Left cardiac atrium (tissue), 4 donors: ENCODE data around the gene ASRGL1. TPM values are rescaled to one million over a fixed set of nuclear protein-coding genes. Genes with fewer than 3 reads are reported as not detected.

Experiments
- ATAC-seq, 2 donors: fragments of 200-7000 bp; cut with Tn5 transposase; one replicate each; pipeline ENCODE4 v1.9.1; 2020; ENCODE audit warnings: mild to moderate bottlenecking in 2 of 2, moderate library complexity in 2 of 2
- DNase-seq: peaks from one replicate; pipeline ENCODE4 v3.0.0-alpha.2; 2020
- intact Hi-C, 2 donors: fragments of 100-400 bp; cut with DNase I; formaldehyde crosslinking; loops; one replicate each; pipeline versions ENCODE4 v1.14.1 to v1.15.1; 2022 to 2023
- total RNA-seq, 2 donors: library from RNA; stranded (reverse); fragmentation: NEBNext Ultra II Directional; extraction: Animal tissue kit (Norgen Biotek cat#: 25700); gene quantifications; one replicate each; pipeline ENCODE4 v1.2.1, GENCODE V29; 2021
- donor health status: DM: no; HTN: yes; CAD: no.
- donor health status: DM: no; HTN: yes; CAD: no; lungs with severe emphysema.
- donor health status: DM: yes; HTN: yes; CAD: no.
- donor health status: Dilated cardiomyopathy.

The ASRGL1 gene
- total RNA-seq, 2 donors from 2014 or later, result 7.8 to 8.1 TPM

- intact Hi-C loops, result no loop called here
Observed at GRCh38 chr11:62402226-62402959, 65.1 kb downstream of the ASRGL1 start.

GRCh38 chr11:62402960-62403730 is 65.9 kb downstream of the ASRGL1 start:
- intact Hi-C loops, result no loop called here
- DNase-seq, result no peak
- ATAC-seq, result no peak

More at GRCh38 chr11:62402226-62402959, 65.1 kb downstream of the ASRGL1 start:
- DNase-seq (peak; percentile 72), ATAC-seq (peak; percentile 64 to 75)

DNA sequence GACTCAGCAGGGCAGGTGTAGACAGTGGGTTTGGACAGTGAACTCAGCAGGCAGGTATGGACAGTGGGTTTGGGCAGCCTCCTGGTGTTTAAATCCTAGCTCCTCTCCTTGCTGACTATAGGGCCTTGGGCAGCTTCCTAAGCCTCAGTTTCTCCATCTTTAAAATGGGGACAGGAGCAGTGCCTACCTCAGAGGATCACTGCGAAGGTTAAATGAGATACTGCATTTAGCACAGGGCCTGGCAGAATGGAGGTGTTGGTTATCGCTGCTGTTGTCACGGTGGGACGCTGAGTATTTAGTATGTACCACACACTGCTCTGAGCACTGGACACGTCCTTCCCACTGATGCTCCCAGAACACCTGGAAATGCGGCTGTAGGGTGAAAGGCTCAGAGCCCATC is 67.2 kb downstream of the ASRGL1 start:
- DNase-seq (no peak), ATAC-seq (no peak)
- intact Hi-C loops, result no loop called here

GRCh38 chr11:62404901-62405300 is 67.7 kb downstream of the ASRGL1 start:
- ATAC-seq (no peak), DNase-seq (no peak)
- intact Hi-C loops, result no loop called here

DNA sequence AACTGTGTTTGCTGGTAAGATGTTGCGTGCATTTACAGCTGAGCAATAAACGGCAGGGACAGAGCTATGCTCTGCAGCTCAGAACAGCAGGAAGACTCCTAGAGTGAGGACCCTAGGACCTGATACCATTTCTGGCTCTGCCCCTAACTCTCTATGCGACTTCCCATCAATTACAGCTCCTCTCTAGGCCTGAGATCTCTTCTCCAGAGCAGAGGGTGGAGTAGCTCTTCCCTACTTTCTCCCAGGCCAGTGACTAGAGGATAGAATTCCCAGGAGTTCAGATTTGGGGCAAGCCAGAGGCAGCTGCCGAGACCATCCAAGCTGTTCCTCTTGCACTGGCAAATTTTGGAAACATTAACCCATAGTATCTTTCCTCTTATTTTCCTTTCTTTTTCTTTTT is 68.8 kb downstream of the ASRGL1 start:
- intact Hi-C loops, result no loop called here
- DNase-seq, result no peak
- ATAC-seq, result no peak

GRCh38 chr11:62409831-62410230 is 72.6 kb downstream of the ASRGL1 start:
- intact Hi-C loops, result no loop called here

DNA sequence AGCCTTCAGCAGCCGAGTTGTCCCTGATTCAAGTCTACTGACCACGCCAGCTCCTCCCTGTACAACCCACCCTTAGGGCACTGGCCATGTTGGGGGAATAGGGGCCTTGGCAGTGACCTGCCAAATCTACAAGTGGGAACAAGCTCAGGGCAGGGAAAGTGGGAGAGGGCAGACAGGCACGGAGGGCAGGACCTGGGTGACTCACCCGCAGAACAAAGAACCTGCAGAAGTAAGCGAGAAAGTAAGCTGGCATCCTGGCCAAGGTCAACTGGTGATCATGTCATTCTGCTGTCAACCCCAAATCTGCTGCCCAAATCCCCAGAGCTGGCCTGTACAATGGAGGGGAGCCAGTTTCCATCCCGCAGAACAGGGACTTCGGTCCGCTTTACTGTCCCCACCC is 73.7 kb downstream of the ASRGL1 start:
- intact Hi-C loops, result no loop called here
- no peak for ATAC-seq

More at GRCh38 chr11:62409831-62410230, 72.6 kb downstream of the ASRGL1 start:
- ATAC-seq, result no peak
- no peak for DNase-seq

GRCh38 chr11:62411524-62411923 is 74.3 kb downstream of the ASRGL1 start:
- no peak for DNase-seq
- intact Hi-C loops, result no loop called here
- no peak for ATAC-seq

More for the DNA sequence above, 73.7 kb downstream of the ASRGL1 start:
- no peak for DNase-seq

- peak in 1 of 2 donors; percentile 61 for ATAC-seq
- intact Hi-C loops, result no loop called here
- no peak for DNase-seq
Observed at GRCh38 chr11:62413060-62413696, 75.9 kb downstream of the ASRGL1 start.

- ATAC-seq (no peak), DNase-seq (no peak)
- intact Hi-C loops, result no loop called here
Observed at GRCh38 chr11:62416596-62416995, 79.3 kb downstream of the ASRGL1 start.

DNA sequence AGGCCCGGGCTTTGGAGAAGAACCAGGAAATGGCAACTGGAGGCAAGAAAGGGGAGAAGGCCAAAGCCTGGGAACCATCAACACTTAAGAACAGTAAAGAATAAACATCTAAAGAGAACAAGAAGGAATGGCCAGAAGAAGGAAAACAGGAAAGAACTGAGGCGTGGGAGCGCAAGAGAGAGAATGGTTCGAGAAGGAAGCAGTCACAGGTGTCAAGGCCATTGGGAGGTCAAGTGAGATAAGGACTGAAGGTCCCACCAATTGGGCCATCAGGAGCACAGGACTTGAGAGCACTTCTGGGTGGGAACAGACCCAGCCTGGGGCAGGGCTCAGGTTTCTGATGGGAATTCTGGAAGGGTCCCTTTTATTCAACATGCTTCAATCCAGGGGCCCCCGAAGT is 80.9 kb downstream of the ASRGL1 start:
- intact Hi-C loops, result no loop called here
- no peak for DNase-seq
- ATAC-seq, result no peak

GRCh38 chr11:62418733-62419132 is 81.5 kb downstream of the ASRGL1 start, which contains the start of gene SCGB1A1:
Gene SCGB1A1 (plus strand): TSS chr11:62419033. CDS start chr11:62419096, 63 bp downstream.
- no peak for ATAC-seq
- intact Hi-C loops, result no loop called here
- no peak for DNase-seq

- DNase-seq (no peak), ATAC-seq (peak in 1 of 2 donors; percentile 46)
- intact Hi-C loops, result no loop called here
Observed at GRCh38 chr11:62419314-62419929, 82.2 kb downstream of the ASRGL1 start.

GRCh38 chr11:62419943-62420342 is 82.7 kb downstream of the ASRGL1 start:
- ATAC-seq (peak in 1 of 2 donors; percentile 7), DNase-seq (no peak)
- intact Hi-C loops, result loop anchor here in 1 of 2 donors (5.0 kb wide), 1 partner anchor 122 kb away; no protein-coding TSS in a partner anchor

- DNase-seq (no peak), ATAC-seq (no peak)
- intact Hi-C loops, result loop anchor here in 1 of 2 donors (5.0 kb wide), 1 partner anchor 121 kb away; no protein-coding TSS in a partner anchor
Observed at GRCh38 chr11:62420882-62421281, 83.6 kb downstream of the ASRGL1 start.

GRCh38 chr11:62421996-62422395 is 84.7 kb downstream of the ASRGL1 start:
- no peak for ATAC-seq
- DNase-seq, result no peak
- intact Hi-C loops, result loop anchor here in 1 of 2 donors (5.0 kb wide), 1 partner anchor 120 kb away; no protein-coding TSS in a partner anchor

DNA sequence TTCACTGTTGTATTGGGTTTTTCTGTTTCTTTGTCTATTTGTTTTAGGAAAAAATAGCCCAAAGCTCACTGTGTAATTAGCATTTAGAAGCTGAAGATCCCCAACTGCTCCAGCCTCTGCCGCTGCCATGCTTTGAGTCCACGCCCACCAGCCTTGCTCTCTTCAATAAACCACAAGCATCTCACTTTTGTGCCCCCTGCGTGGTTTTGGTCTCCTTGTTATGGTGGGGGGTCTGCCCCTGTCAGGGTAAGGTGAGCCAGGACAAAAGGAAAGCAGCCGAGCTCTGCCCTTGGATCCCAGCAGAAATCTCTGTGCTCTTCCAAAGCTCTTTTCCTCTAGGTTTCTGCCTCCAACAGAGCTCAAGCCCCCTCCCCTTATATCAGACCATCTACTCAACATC is 85.8 kb downstream of the ASRGL1 start:
- no peak for ATAC-seq
- intact Hi-C loops, result loop anchor here in 1 of 2 donors (5.0 kb wide), 1 partner anchor 119 kb away; no protein-coding TSS in a partner anchor

GRCh38 chr11:62427630-62428233 is 90.5 kb downstream of the ASRGL1 start:
- ATAC-seq (peak in 1 of 2 donors; percentile 34), DNase-seq (no peak)
- intact Hi-C loops, result no loop called here

More for the DNA sequence above, 85.8 kb downstream of the ASRGL1 start:
- DNase-seq, result no peak
